Measurements from ENCODE around the gene DNAH8.

- TF ChIP-seq CTCF (conservative IDR thresholded peaks at IDR 0.05; ENCODE audit: low read depth, low read length) (no peak), EZH2phosphoT487 (IDR thresholded peaks at IDR 0.05; ENCODE audit: borderline replicate concordance, low read length) (no peak), EZH2 (IDR thresholded peaks at IDR 0.05; ENCODE audit: low read length, unreplicated experiment) (no peak)
Measured at GRCh38 chr6:38877721-38878120, 162.6 kb downstream of the DNAH8 start.
